ENCODE results near the gene UGT1A10.

UGT1A10 gene

DNA sequence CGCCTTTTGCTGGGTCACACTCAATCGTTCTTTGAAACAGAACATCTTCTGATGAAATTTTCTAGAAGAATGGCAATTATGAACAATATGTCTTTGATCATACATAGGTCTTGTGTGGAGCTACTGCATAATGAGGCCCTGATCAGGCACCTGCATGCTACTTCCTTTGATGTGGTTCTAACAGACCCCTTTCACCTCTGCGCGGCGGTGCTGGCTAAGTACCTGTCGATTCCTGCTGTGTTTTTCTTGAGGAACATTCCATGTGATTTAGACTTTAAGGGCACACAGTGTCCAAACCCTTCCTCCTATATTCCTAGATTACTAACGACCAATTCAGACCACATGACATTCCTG is 77.0 kb downstream of the UGT1A10 start:
- H3K4me1 ChIP-seq (ENCODE audit: control insufficient read depth, low read length) = no peaks in the 10 kb centered on the region
- H3F3A ChIP-seq (ENCODE audit: control insufficient read depth, insufficient read depth) = no peaks in the 10 kb centered on the region
- H3K4me2 ChIP-seq (ENCODE audit: low read length) = no peak overlapping the region
- no peaks in the 10 kb centered on the region for H4K20me1 ChIP-seq (ENCODE audit: control insufficient read depth, insufficient read depth, low read depth, low read length)
- H3K36me3 ChIP-seq (ENCODE audit: control insufficient read depth, low read length) = no peaks in the 10 kb centered on the region
- H3K27ac ChIP-seq (ENCODE audit: low read depth, low read length) = no peak overlapping the region
- H3K9me3 ChIP-seq (ENCODE audit: control insufficient read depth, insufficient read depth, low read length) = no peaks in the 10 kb centered on the region
- peaks cover 10% of the 10 kb centered on the region; the same call in 1 of the 2 replicates for H3K27me3 ChIP-seq (ENCODE audit: control insufficient read depth, low read length)
- no peak for TF ChIP-seq EZH2phosphoT487 (IDR thresholded peaks at IDR 0.05; ENCODE audit: borderline replicate concordance, low read length)
- TF ChIP-seq, protein P1, sequence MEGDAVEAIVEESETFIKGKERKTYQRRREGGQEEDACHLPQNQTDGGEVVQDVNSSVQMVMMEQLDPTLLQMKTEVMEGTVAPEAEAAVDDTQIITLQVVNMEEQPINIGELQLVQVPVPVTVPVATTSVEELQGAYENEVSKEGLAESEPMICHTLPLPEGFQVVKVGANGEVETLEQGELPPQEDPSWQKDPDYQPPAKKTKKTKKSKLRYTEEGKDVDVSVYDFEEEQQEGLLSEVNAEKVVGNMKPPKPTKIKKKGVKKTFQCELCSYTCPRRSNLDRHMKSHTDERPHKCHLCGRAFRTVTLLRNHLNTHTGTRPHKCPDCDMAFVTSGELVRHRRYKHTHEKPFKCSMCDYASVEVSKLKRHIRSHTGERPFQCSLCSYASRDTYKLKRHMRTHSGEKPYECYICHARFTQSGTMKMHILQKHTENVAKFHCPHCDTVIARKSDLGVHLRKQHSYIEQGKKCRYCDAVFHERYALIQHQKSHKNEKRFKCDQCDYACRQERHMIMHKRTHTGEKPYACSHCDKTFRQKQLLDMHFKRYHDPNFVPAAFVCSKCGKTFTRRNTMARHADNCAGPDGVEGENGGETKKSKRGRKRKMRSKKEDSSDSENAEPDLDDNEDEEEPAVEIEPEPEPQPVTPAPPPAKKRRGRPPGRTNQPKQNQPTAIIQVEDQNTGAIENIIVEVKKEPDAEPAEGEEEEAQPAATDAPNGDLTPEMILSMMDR (IDR thresholded peaks at IDR 0.05; ENCODE audit: low read depth, low read length, poor library complexity, severe bottlenecking) = no peak
- no peaks in the 10 kb centered on the region for H3K79me2 ChIP-seq (ENCODE audit: control insufficient read depth, low read length)
- H3K4me3 ChIP-seq (ENCODE audit: low read length) = no peak overlapping the region
- H3K9me2 ChIP-seq (replicated peaks; ENCODE audit: control insufficient read depth, low read length) = no peaks in the 10 kb centered on the region

DNA sequence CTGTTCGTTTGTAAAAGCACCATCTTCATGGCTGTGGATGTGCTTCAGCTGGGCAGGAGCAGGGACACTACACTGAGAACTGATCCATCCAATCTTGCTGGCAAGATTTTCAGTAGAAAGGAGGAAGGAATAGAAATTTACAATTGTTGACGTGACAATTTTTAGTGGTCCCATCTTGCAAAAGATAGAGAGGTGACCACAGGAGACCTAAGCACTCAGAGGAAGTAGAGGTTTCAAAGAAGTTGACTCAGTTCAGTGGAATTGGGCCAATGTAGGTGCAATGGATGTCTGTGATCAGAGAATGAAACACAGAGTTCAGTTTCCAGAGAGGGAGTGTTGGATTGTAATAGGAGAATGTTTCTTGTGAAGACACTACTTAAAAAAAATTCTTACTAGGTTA is 77.9 kb downstream of the UGT1A10 start:
- H3K27me3 ChIP-seq (ENCODE audit: control insufficient read depth, low read length) = peaks cover 10% of the 10 kb centered on the region; the same call in 1 of the 2 replicates
- H3K4me3 ChIP-seq (ENCODE audit: low read length) = no peak overlapping the region
- H3K9me2 ChIP-seq (replicated peaks; ENCODE audit: control insufficient read depth, low read length) = no peaks in the 10 kb centered on the region
- no peaks in the 10 kb centered on the region for H3F3A ChIP-seq (ENCODE audit: control insufficient read depth, insufficient read depth)
- no peaks in the 10 kb centered on the region for H4K20me1 ChIP-seq (ENCODE audit: control insufficient read depth, insufficient read depth, low read depth, low read length)
- H3K4me1 ChIP-seq (ENCODE audit: control insufficient read depth, low read length) = no peaks in the 10 kb centered on the region
- H3K9me3 ChIP-seq (ENCODE audit: control insufficient read depth, insufficient read depth, low read length) = no peaks in the 10 kb centered on the region
- H3K79me2 ChIP-seq (ENCODE audit: control insufficient read depth, low read length) = no peaks in the 10 kb centered on the region
- H3K27ac ChIP-seq (ENCODE audit: low read depth, low read length) = no peak overlapping the region
- H3K4me2 ChIP-seq (ENCODE audit: low read length) = no peak overlapping the region
- TF ChIP-seq EZH2phosphoT487 (IDR thresholded peaks at IDR 0.05; ENCODE audit: borderline replicate concordance, low read length) = no peak
- TF ChIP-seq, protein P1 (IDR thresholded peaks at IDR 0.05; ENCODE audit: low read depth, low read length, poor library complexity, severe bottlenecking) = no peak
- no peaks in the 10 kb centered on the region for H3K36me3 ChIP-seq (ENCODE audit: control insufficient read depth, low read length)

DNA sequence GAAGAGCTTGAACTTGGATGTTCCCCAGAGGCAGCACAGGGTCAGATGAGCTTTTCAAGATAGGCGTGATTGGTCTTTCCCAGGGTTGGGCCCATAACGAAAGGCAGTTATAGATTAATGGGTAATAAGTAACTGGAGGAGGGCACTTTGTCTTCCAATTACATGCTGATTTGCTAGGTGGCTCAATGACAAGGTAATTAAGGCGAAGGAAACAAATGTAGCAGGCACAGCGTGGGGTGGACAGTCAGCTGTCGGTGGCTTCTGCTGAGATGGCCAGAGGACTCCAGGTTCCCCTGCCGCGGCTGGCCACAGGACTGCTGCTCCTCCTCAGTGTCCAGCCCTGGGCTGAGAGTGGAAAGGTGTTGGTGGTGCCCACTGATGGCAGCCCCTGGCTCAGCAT is 82.3 kb downstream of the UGT1A10 start, which contains the start of gene UGT1A4:
Gene UGT1A4, plus strand, starts transcription at position 185 of the 400 bp plus-strand sequence. Its CDS starts 85 bp downstream, at position 270.
- Histone ChIP-seq H3K9me2 (replicated peaks; ENCODE audit: control insufficient read depth, low read length) (no peaks in the 10 kb centered on the region), H3F3A (ENCODE audit: control insufficient read depth, insufficient read depth) (no peaks in the 10 kb centered on the region), H3K4me1 (ENCODE audit: control insufficient read depth, low read length) (no peaks in the 10 kb centered on the region), H3K27ac (ENCODE audit: low read depth, low read length) (no peak within 1 kb of the TSS), H3K36me3 (ENCODE audit: control insufficient read depth, low read length) (no peaks in the 10 kb centered on the region), H3K79me2 (ENCODE audit: control insufficient read depth, low read length) (no peaks in the 10 kb centered on the region), H3K27me3 (ENCODE audit: control insufficient read depth, low read length) (peaks cover 10% of the 10 kb centered on the region; the same call in 1 of the 2 replicates), H3K4me2 (ENCODE audit: low read length) (no peak within 1 kb of the TSS), H3K9me3 (ENCODE audit: control insufficient read depth, insufficient read depth, low read length) (no peaks in the 10 kb centered on the region), H3K4me3 (ENCODE audit: low read length) (no peak within 1 kb of the TSS), H4K20me1 (ENCODE audit: control insufficient read depth, insufficient read depth, low read depth, low read length) (no peaks in the 10 kb centered on the region)
- no peak for TF ChIP-seq EZH2phosphoT487 (IDR thresholded peaks at IDR 0.05; ENCODE audit: borderline replicate concordance, low read length)
- TF ChIP-seq, protein P1 (IDR thresholded peaks at IDR 0.05; ENCODE audit: low read depth, low read length, poor library complexity, severe bottlenecking) = no peak

Measured in DOHH2 (cell line).